Stimulated activated CD4-positive, alpha-beta T cell treated with anti-CD3 and anti-CD28 coated beads, Interleukin-4, amount 100 ng/mL, for 48 hours (primary cell): ENCODE results near the gene MAGI2.

Source experiments
- DNase-seq, 2 donors: peaks; one replicate each; pipeline ENCODE4 v3.0.0-alpha.2; 2020; ENCODE audit warnings: low read depth in 2 of 2

The MAGI2 gene

GRCh38 chr7:79453558-79454360 is at the start of gene MAGI2:
Gene MAGI2, minus strand, starts transcription at chr7:79453667. Its CDS starts 347 bp downstream, at chr7:79453320.
- DNase-seq = peak in 1 of 2 donors; percentile 4

- no peak for DNase-seq
Measured at GRCh38 chr7:79502151-79502550, 48.7 kb upstream of the MAGI2 start.

DNA sequence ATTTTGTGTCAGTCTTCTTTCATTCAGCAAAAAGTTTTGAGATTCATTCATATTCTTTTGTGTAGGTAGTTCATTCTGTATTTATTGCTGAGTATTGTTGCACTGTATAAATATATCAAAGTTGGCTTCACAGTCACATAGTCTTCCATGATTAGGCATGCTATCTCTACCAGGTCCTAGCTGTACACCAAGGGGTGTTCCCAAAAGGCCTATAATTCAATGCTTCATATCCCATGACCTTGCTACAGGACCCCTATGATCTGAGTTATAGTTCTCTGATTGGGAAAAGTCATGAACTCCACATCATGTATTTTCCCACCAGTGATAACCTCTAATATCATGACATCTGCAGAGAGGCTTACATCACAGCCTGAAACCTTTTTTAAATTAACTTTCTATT is 47.3 kb upstream of the MAGI2 start:
- no peak for DNase-seq

DNA sequence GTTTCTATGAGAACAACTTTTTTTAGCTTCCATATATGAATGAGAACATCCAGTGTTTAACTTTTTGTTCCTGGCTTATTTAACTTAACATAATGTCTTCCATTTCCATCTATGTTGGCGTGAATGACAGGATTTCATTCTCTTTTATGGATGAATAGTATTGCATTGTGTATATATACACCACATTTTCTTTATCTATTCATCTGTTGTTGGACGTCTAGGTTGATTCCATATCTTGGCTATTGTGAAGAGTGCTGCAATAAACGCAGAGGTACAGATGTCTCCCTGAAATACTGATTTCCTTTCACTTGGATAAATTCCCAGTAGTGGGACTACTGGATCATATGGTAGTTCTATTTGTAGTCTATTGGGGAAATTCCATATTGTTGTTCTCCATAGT is 44.3 kb upstream of the MAGI2 start:
- no peak for DNase-seq

DNA sequence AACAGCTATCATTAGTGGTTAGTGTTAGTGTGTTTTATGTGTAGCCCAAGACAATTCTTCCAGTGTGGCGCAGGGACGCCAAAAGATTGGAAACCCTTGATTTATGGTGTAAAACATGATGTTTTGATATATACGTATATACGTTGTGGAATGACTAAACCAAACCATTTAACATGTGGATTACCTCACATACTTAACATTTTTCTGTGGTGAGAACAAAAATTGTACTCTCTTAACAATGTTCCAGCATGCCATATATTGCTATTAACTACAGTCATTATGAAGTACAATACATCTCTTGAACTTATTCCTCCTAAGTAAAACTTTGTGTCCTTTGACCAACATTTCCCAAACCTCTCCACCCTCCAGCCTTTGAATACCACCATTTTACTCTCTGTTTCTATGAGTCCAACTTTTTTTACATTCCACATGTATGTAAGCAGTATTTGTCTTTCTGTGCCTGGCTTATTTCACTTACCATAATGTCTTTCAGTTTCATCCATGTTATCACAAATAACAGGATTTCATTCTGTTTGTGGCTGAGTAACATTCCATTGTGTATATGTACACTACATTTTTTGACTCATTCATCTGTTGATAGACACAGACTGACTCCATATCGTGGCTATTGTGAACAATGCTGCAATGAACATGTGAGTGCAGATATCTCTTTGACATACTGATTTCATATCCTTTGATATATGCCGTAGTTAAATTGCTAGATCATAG is 42.2 kb upstream of the MAGI2 start:
- no peak for DNase-seq

DNA sequence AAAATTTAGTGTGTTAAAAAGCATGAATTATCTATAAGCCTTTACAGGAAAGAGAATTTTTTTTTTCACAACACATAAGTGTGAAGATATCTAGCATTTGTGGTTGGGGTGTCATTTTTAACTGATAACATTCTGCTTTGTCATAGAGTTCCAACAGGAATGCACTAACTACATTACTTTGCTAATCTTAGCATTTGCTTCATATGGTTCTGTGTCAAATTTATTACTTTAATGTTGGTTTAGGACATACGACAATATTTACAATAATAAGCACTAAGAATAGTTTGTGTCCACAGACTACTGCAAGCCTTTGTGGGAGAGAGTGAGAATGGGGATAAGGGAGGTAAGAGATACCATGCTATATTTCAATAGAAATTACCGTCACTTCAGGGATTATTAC is 40.6 kb upstream of the MAGI2 start:
- no peak for DNase-seq

- no peak for DNase-seq
Measured at GRCh38 chr7:79489371-79489770, 35.9 kb upstream of the MAGI2 start.

DNA sequence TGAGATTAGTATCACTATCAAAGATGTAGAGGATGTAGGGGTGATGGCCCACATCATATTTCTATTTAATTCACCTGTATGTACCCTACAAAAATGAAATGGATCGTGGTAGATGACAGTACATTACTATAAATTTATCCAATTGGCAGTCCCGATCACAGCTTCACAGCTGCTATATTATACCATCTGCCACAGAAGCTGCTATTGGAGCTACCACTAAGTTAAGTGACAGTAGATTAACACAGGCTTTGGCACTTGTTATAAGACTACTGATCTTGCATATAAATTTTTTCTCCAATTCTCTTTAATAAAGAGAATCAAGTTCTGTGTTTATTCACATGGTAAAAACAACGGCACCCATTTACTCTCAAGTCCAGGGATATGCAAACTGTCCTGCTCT is 24.9 kb upstream of the MAGI2 start:
- no peak for DNase-seq

GRCh38 chr7:79475455-79475854 is 22.0 kb upstream of the MAGI2 start:
- DNase-seq = no peak

DNA sequence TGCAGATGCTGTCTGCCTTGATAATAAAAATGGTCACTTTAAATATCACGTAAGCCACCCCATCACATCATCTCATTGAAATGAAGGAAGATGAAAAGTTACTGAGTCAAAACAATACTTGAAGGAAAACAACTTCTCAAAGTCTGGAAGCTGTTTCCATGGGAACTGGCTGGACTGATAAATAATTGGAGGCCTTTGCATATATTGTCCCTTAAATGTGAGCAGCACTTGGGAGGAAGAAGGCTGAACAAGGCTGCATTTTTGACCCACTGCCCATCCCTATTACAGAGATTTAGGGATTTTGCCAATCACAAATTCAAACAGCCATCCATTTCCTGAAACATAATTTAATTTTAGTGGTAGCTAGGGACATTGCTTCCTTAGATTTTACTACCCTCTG is 18.2 kb upstream of the MAGI2 start:
- no peak for DNase-seq

- DNase-seq = no peak
Measured at GRCh38 chr7:79471283-79471682, 17.8 kb upstream of the MAGI2 start.

DNA sequence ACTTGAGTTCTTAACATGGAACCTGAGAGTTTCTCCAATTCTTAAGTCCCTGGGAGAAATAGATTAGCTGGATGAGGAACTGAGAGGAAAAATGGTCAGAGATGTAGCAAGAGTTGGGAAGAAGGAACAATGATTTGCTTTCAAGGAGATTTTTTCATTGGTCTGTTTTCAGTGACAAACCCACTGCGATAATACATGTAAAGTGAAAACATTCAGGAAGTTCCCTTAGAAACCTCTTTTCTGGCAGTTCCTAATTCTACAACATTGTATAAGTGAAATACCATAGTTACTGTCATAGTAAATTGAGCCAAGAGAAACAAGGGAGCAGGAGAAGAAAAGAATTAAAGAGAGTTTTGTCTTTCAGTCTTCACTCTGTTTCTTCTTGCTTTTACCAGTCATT is 12.1 kb upstream of the MAGI2 start:
- no peak for DNase-seq

- DNase-seq = no peak
Measured at GRCh38 chr7:79464051-79464450, 10.6 kb upstream of the MAGI2 start.

DNA sequence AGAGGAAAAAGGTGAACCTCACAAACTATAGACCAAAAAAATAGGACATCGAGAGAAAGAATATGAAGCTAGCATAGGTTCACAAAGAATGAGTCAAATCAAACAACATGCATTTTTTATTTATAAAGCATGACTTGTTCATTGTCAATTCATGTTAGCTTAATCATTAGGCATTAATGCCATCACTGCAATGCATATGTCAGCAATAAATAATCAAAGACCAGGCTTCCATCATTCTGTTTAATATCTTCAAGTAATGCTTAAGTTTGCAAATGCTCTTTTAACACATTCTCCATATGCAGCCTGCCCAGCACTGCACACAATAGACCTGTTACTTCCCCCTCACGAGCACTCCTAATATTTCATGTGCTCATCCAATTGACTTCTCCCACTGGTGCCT is 8.9 kb upstream of the MAGI2 start:
- DNase-seq = no peak

DNA sequence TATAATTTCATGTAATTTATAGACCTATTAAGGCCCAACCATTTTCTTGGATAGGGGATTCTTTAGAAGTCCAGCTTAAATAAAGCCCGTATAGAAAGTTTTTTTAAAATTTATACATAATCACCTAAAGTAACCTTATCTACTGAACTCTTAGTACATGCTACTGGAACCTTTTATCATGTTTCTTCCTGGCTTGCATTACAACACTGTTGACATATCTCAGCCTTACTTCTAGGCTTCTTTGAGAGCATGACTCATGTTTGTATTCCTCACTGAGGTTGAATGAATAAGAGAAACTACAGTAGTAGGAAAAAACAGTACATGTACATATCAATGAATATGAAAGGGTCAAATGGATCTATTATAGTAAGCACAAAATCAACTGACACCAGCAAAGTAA is 8.2 kb upstream of the MAGI2 start:
- no peak for DNase-seq

DNA sequence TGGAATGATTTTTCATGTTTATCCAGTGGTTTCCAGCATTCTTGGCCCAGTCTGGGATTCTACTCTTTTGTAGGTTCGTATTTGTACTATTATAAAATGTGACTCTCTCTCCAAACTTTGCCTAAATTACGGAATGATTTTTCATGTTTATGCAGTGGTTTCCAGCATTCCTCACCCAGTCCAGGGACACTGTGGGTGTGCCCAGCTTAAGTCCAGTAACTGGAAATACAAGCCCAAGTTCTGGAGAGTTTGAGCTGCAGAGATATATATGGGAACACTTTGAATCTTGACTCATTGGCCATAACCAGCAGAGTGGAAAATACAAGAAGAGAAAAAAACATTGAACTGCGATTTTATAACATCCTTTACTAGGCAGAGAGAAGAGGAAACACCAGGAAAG is 5.9 kb upstream of the MAGI2 start:
- no peak for DNase-seq

GRCh38 chr7:79458796-79459195 is 5.3 kb upstream of the MAGI2 start:
- DNase-seq = no peak

GRCh38 chr7:79455173-79455790 is 1.8 kb upstream of the MAGI2 start:
- no peak for DNase-seq

- DNase-seq = no peak
Measured at GRCh38 chr7:79454361-79454960, 994 bp upstream of the MAGI2 start.

DNA sequence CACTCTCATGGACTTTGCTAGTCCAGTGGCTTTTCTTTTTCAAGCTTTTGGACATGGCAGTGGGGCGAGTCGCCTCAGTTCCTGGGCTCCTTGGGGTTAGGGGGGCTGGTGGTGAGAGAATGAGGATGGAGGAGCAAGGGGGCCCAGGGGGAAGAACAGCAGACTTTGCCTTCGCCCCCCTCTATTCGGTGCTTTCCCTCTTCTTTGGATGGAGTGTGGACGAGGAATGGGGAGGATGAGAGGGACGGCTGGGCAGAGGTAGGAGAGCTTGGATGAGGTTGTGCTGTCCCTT is 255 bp downstream of the MAGI2 start:
- no peak for DNase-seq

DNA sequence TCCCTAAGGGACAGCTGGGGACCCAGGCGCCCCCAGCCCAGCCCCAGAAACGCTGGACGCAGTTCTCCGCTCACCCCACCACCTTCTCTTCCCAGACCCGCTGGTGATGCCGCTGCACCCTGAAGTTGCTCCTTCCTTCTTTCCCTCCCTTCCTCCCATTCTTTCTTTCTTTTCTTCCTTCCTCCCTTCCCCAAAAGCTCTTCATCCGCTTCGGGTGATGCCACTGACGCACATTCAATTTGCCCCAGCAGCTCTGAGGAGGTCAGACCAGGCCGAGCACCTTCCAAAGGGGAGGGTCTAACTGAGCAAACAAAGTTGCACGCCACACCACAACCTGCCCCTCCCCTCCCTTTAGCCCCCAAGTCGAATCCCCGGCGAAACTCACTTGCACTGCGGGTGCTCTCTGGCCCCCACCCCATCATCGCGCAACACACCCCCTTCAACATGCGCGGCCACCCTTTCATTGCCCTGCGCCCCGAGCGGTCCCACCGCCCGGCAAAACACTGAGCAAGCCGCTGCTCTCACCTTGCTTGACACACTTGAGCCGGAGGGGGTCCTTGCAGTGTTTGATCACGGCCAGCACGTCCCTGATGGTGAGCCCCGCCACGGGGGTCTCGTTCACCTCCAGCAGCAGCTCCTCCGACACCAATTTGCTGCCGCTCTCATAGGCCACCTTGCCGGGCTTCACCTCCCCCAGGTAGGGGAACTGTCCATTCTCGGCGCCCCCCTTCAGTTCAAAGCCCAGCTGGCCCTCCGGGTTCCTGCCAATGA is 787 bp downstream of the MAGI2 start:
- DNase-seq = no peak

- DNase-seq = no peak
Measured at GRCh38 chr7:79452032-79452494, 1.4 kb downstream of the MAGI2 start.
